Sciatic nerve (tissue), 2 donors: ENCODE results near the gene MIF4GD. TPM values are rescaled to one million over a fixed set of nuclear protein-coding genes. Genes with fewer than 3 reads are reported as not detected.
A peak's percentile ranks its signal among the peaks of the same experiment; 100 is the strongest.

Source experiments
- ATAC-seq: fragments of 200-7000 bp; cut with Tn5 transposase; one replicate; pipeline ENCODE4 v1.9.1; 2020; ENCODE audit warnings: mild to moderate bottlenecking, moderate library complexity
- DNase-seq: peaks from one replicate; pipeline ENCODE4 v3.0.0-alpha.2; 2020; ENCODE audit warnings: low spot score
- intact Hi-C: fragments of 100-400 bp; cut with DNase I; formaldehyde crosslinking; loops from one replicate; pipeline ENCODE4 v1.14.2; 2022
- total RNA-seq: library from RNA; stranded (reverse); fragmentation: NEBNext Ultra II Directional; extraction: Animal tissue kit (Norgen Biotek cat#: 25700); gene quantifications from one replicate; pipeline ENCODE4 v1.2.1, GENCODE V29; 2021
- donor health status: DM: no; HTN: no; CAD: no.
- donor health status: DM: no; HTN: no; CAD: no.

The MIF4GD gene
- total RNA-seq, 1 donor from 2014 or later = 26.2 TPM

DNA sequence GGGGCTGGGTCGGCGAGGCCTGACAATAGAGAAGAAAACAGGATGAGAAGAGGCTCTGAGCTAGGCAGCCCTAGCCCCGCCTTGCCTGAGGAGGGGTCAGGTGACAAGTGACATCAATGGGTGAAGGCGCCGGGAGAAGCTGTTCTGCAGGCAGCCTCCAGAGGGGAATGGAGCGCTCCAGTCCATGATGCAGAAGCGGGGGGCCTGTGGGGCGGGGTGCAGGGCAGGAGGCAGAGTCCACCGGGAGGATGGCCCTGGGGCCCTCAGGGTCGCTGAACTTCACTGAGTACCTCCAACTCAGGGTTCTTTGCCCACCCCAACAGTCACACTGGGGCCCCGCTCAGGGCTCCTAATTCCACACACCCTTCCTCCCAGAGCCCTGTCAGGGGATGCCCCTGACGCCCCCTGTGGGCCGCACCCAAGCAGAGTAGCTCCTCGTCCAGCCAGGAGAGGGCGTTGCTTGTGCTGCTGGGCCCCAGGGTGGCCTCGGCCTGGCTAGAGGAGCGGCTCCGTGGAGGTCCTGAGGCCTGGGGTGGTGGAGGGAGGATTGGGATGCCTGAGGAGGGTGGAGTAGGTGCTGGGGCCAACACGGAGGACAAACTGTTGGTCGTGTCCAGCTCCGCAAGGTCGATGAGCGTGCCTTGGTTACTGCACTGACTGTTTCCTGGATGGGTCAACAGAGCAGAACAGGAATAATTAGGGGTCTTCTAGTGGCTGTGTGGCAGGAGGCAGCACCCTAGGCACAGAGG is 30.5 kb downstream of the MIF4GD start:
- DNase-seq (no peak), ATAC-seq (peak; percentile 69)
- intact Hi-C loops = no loop called here

DNA sequence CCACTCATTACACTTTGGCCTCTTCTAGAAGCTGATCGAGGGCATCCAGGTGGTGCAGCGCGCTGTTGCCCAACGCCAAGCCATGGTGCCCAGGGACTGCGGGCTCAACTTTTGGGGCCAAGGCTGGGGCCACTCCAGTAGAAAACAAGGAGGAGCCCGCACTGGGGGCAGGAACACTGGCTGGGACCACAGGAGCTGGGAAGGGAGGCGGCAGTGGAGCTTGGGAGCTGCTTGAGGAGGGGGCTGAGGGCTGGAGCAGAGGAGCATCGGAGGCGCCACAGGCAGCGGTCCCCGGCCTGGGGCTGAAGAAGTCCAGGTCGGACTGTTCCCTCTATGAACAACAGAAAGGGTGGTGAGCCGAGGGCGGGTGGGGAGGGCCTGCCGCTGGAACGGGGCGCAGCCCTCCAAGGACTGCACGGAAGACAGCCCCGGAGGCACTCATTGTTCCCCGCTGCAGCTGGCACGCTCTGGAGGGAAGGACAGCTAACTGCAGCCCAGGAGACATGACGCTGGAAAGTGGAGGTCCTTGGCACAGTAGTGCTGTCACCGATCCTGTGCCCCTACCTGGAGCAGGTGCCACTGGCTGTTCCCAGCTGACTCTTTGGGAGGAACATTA is 31.1 kb downstream of the MIF4GD start:
- intact Hi-C loops = no loop called here
- DNase-seq = no peak
- ATAC-seq = no peak

- ATAC-seq = no peak
Observed at GRCh38 chr17:75239214-75239613, 31.8 kb downstream of the MIF4GD start.

DNA sequence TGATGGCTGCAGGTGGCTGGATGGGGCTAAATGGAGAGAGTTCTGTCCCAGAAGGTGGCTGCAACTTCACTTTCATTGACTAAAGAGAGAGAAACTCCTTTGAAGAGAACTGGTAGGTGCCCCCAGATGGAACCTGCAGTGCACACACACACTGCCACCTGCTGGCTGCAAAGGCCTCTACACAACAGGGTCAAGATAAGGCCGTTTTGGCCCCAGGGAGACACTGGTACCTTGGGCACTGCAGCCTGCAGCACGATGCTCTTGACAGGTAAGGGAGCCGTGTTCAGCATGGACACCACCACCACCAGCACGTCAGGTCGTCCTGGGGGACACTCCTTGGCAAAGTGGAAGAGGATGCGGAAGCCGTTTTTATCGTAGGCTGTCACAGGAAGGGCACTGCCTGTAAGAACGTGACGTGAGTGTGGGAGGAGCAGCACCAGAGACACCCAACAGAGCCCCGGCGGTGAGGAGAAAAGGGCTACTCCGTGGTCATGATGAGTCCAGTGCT is 32.3 kb downstream of the MIF4GD start:
- no peak for DNase-seq
- peak; percentile 42 for ATAC-seq
- intact Hi-C loops = no loop called here

More at GRCh38 chr17:75239214-75239613, 31.8 kb downstream of the MIF4GD start:
- DNase-seq = no peak
- intact Hi-C loops = no loop called here

GRCh38 chr17:75238020-75238580 is 32.9 kb downstream of the MIF4GD start:
- no peak for ATAC-seq
- intact Hi-C loops = no loop called here
- no peak for DNase-seq

GRCh38 chr17:75237100-75238014 is 33.7 kb downstream of the MIF4GD start:
- intact Hi-C loops = no loop called here
- ATAC-seq = no peak
- DNase-seq = no peak

DNA sequence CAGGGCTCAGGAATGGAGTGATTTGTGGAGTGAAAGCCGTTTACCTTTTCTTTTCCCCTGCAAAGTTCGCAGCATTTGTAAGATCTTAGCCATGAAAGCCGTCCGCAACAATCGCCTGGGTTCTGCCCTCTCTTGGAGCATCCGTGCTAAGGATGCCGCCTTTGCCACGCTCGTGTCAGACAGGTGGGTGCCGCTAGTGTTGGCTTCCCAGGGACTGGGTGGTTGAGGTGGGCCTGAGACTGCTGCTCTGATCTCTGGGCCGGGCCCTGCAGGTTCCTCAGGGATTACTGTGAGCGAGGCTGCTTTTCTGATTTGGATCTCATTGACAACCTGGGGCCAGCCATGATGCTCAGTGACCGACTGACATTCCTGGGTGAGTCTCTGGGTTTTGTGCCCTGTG is 38.2 kb downstream of the MIF4GD start:
- no peak for ATAC-seq
- no peak for DNase-seq
- intact Hi-C loops = no loop called here

GRCh38 chr17:75231741-75232464 is 39.1 kb downstream of the MIF4GD start:
- intact Hi-C loops = no loop called here
- no peak for DNase-seq
- no peak for ATAC-seq

GRCh38 chr17:75231071-75231470 is 40.0 kb downstream of the MIF4GD start:
- ATAC-seq (no peak), DNase-seq (no peak)
- intact Hi-C loops = no loop called here

- intact Hi-C loops = no loop called here
- DNase-seq (no peak), ATAC-seq (peak; percentile 31)
Observed at GRCh38 chr17:75228847-75229246, 42.2 kb downstream of the MIF4GD start.

GRCh38 chr17:75228305-75228704 is 42.7 kb downstream of the MIF4GD start:
- DNase-seq (no peak), ATAC-seq (peak; percentile 55)
- intact Hi-C loops = no loop called here

- no peak for DNase-seq
- intact Hi-C loops = no loop called here
- no peak for ATAC-seq
Observed at GRCh38 chr17:75227729-75228128, 43.3 kb downstream of the MIF4GD start.

DNA sequence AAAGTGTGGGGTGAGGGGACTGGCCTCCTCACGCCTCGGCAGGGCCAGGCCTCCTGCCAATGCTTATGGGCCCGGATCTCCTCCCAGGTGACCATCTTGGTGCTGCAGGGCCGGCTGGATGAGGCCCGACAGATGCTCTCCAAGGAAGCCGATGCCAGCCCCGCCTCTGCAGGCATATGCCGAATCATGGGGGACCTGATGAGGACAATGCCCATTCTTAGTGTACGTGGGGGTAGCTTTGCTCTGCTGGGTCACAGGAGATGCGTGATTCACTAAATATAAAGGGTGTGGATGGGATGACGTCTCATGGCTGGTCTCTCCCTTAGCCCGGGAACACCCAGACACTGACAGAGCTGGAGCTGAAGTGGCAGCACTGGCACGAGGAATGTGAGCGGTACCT is 46.0 kb downstream of the MIF4GD start:
- DNase-seq = no peak
- ATAC-seq = no peak
- intact Hi-C loops = no loop called here

GRCh38 chr17:75219815-75220214 is 51.2 kb downstream of the MIF4GD start:
- ATAC-seq (no peak), DNase-seq (no peak)
- intact Hi-C loops = no loop called here

GRCh38 chr17:75218131-75218530 is 52.9 kb downstream of the MIF4GD start:
- intact Hi-C loops = no loop called here
- ATAC-seq (no peak), DNase-seq (no peak)
